Smooth muscle cell of the brain vasculature (primary cell): ENCODE data around the gene SMAD5.

Experiments used
- DNase-seq: peaks from one replicate; pipeline ENCODE4 v3.0.0-alpha.2; 2012; ENCODE audit warnings: low read depth, low spot score

The SMAD5 gene

DNA sequence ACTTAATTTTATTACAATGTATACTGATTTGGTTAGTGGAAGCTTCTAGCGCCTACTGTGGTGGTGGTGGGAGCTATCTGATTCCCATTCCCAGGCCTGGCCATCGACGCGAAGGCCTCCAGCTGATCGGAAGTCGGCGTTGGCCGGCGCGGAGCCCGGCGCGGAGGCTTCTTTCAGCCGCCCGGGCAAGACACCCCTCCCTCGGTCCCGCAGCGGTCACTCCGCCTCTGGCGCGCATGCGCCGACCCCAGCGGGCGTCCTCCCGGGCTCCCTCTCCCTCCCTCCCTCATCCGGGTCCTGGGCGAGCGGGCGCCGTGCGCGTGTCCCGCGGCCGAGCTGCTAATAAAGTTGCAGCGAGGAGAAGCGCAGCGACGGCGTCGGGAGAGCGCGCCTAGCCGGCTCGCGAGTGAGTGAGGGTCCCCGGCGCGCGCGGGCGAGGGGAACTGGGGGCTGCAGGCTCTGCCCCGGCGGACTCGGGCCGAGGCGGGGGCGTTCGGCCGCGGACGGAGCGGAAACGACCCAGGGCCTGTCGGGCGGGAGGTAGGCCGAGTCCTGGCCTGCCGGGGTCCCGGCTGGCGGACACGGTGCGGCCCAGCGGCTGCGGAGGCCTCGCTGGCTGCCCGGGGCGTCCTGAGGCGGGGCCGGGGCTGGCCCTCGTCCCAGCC, at the start of gene SMAD5:
Gene SMAD5 (plus strand): TSS at position 289 of the 665 bp plus-strand sequence. CDS start 20,916 bp downstream, outside the sequence.
- peak; percentile 89 for DNase-seq

DNA sequence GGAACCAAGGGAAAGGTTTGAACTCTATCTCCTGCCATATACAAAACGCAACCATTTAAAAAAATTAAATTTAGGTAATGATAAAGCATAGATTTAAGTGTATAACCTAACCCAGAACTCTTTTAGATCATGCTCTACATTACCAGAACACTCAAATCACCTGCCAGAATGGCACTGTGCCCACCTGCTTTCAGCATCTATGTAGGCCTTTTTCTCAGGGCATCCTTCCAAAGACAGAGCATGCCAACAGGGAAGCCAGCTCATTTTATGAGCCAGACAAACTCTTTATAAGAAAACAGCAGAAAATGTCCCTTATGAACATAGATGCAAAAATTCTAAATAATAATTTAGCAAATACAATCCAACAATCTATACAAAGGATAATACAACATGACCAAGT, 47.9 kb upstream of the SMAD5 start:
- no peak for DNase-seq

GRCh38 chr5:136086783-136087566, 45.7 kb upstream of the SMAD5 start:
- no peak for DNase-seq

- DNase-seq: no peak
Observed at GRCh38 chr5:136087961-136088871, 44.4 kb upstream of the SMAD5 start.

- no peak for DNase-seq
Observed at GRCh38 chr5:136089791-136090190, 42.9 kb upstream of the SMAD5 start.

GRCh38 chr5:136090319-136090718, 42.3 kb upstream of the SMAD5 start:
- no peak for DNase-seq

GRCh38 chr5:136094189-136094912, 38.3 kb upstream of the SMAD5 start:
- DNase-seq: no peak

- DNase-seq: no peak
Observed at GRCh38 chr5:136094913-136095641, 37.6 kb upstream of the SMAD5 start.

- no peak for DNase-seq
Observed at GRCh38 chr5:136098176-136098575, 34.5 kb upstream of the SMAD5 start.

- DNase-seq: no peak
Observed at GRCh38 chr5:136099870-136100269, 32.8 kb upstream of the SMAD5 start.

- DNase-seq: no peak
Observed at GRCh38 chr5:136101884-136102283, 30.8 kb upstream of the SMAD5 start.

DNA sequence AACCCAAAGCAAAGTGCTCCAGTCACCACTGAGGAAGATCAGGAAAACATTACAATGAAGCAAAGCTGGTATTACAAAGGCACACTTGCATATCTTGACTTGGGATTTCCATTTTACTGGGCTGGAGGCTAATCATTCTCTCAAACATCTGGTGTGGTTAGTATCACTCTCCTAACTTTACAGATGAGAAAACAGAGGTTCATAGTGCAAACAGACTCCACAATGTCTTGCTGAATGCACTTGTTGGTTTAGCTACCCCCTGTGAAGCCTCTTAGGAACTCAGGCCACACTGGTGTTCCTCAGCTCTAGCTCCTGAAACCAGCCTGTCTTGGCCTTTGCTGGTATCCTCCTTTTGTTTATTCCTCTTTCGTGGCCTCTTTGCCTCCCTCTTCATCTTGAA, 29.5 kb upstream of the SMAD5 start:
- DNase-seq: no peak

- DNase-seq: no peak
Observed at GRCh38 chr5:136104306-136104965, 28.2 kb upstream of the SMAD5 start.

DNA sequence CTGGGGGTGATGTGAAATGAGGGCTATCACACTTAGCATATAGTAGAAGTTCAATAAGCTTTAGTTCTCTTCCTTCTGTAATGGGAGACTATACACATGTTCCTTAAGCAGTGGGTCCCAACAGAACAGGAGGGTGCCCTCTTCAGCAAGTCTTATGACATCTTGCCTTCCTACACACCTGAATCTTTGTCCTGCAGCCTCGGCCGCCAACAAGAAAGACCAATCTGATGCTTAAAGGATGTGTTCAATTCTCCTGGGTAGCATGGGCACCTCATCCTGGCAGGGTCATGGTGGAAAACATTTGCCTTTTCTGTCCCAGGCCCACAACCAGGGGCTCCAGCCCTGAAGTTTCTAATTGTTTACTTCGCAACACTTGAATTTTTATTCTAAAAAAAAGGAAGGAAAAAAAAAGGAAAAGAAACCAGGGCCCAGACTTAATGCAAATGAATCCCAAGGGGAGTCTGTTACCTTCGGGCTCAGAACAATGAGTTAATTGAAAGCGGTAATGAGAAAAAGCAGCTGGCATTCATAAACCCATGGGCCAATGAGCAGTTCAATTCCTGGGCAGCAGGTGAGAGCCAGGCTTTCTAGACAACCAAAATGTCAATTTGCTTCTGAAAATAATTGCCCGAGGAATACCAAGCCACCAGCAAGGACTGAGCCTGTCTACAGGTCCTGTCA, 26.2 kb upstream of the SMAD5 start:
- no peak for DNase-seq

DNA sequence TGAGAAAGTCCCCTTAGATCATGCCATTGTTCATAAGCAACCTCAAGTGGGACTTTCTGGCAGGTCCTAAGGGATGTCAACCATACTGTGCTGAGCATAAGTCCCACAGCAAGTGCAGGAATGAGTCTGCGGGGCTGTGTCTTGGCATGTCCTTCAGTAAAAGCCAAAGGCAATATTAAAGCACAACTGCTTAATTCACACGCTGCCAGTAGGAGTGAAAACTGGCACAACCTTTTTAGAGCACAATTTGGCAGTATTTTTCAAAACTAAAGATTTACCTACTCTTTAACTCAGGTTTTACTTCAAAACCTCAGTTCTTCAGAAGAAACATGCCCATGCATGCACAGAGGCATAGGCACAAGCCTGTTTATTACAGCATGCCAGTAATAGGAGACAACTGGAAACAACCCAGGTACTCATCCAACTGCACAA, 24.4 kb upstream of the SMAD5 start:
- DNase-seq: no peak

DNA sequence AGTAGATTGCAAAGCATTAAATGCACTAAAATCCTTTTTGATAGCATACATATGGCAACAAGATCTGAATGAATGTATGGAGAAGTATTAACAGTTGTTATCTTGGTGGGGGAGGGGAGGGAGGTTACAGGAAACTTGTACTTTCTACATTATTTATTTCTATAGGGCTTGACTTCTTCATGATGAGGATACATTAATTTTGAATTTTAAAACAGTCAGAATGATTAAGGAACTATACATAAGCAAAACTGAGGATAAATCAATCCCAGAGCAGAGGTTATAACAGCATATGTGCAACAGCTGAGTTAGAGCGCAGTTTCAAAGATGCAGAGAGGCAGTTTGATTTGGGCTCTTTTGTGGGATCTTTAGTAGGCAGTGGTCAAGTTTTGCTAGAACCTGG, 23.9 kb upstream of the SMAD5 start:
- no peak for DNase-seq

DNA sequence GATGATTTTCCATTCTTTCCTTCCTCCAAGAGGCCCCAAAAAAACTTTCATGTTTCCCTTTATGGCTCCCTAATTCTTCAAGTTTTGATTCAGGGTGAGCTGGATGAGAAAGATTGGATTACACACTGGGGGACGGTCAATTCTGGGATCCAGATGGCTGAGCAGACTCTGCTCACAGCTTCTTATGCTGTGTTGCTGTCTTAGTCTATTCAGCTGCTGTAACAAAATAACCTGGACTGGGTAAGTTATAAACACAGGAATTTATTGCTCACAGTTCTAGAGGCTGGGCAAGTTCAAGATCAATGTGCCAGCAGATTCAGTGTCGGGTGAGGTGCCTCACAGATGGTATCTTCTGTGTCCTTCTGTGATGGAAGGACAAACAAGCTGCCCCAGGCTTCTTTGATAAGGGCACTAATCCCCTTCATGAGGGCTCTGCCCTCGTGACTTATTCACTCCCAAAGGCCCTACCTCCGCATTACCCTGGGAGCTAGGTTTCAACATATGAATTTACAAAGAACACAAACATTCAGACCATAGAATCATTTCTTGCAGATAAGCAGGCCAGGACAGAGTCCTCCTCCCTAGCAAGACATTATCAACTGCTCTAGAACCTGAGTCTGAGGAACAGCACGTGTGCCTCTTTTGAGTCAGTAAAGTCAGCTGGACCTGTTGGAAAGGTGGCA, 23.1 kb upstream of the SMAD5 start:
- DNase-seq: no peak

DNA sequence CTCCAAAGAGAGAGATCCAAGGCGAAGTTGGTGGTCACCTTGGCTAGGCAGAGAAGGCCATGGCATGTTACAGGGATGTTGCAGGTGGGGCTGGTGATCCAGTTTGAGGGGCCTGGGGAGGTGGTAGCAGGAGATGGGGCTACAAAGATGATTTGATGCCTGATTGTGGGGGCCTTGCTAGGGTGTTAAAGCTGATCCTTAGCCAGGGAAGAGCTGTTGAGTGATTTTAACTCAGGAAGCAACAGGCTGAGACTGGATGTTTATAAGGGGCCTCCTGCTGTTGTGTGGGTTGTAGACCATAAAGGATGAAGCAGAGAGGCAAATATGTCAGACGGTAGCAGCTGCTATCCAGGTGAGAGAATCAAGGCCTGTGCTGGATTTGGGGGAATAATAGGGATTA, 19.0 kb upstream of the SMAD5 start:
- DNase-seq: no peak
